AG09309 (cell line): ENCODE measurements around the gene ETNK2.

Source experiments
- DNase-seq: peaks from one replicate; pipeline ENCODE4 v3.0.0-alpha.2; 2010; ENCODE audit warnings: low read depth
- H3K4me3 ChIP-seq: 2 replicates; pipeline ENCODE4 v1.5.1; 2011; ENCODE audit warnings: mild to moderate bottlenecking, low read depth, low read length, moderate library complexity; ENCODE audit not compliant: control insufficient read depth
- TF ChIP-seq, protein P1 (sequence below): IDR thresholded peaks from 2 replicates; pipeline ENCODE4 v1.5.1; 2011; ENCODE audit warnings: mild to moderate bottlenecking, low read depth, low read length, inconsistent platforms; ENCODE audit not compliant: insufficient read depth, control insufficient read depth; ENCODE audit errors: missing control alignments

The ETNK2 gene

GRCh38 chr1:204149635-204150565 is 1.9 kb downstream of the ETNK2 start:
- no peak for DNase-seq
- no peak overlapping the region for H3K4me3 ChIP-seq
- TF ChIP-seq, protein P1, sequence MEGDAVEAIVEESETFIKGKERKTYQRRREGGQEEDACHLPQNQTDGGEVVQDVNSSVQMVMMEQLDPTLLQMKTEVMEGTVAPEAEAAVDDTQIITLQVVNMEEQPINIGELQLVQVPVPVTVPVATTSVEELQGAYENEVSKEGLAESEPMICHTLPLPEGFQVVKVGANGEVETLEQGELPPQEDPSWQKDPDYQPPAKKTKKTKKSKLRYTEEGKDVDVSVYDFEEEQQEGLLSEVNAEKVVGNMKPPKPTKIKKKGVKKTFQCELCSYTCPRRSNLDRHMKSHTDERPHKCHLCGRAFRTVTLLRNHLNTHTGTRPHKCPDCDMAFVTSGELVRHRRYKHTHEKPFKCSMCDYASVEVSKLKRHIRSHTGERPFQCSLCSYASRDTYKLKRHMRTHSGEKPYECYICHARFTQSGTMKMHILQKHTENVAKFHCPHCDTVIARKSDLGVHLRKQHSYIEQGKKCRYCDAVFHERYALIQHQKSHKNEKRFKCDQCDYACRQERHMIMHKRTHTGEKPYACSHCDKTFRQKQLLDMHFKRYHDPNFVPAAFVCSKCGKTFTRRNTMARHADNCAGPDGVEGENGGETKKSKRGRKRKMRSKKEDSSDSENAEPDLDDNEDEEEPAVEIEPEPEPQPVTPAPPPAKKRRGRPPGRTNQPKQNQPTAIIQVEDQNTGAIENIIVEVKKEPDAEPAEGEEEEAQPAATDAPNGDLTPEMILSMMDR, result no peak

DNA sequence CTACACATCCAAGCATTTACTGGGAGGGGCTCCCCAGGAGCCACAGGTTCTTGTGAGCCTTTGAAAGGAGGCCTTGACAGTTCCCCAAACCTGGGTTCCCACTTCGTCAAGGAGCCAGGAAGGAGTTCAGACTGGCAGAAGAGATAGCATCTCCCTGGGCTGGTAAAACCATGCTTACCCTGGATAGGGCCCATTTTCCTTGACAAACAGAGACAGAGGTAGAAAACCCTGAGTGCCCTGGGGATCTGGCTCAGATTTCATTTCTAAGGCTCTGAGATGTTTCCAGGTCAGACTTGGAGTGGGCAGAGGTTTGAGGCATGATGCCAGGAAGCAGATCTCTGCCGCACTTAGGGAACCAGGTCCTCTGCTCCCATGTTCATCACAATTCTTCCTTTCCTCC is 2.7 kb downstream of the ETNK2 start:
- TF ChIP-seq, protein P1, result no peak
- DNase-seq, result no peak
- H3K4me3 ChIP-seq, result no peak overlapping the region

- H3K4me3 ChIP-seq, result no peak overlapping the region
- DNase-seq, result no peak
- TF ChIP-seq, protein P1, result no peak
Measured at GRCh38 chr1:204147406-204148383, 4.1 kb downstream of the ETNK2 start.

GRCh38 chr1:204146965-204147364 is 4.9 kb downstream of the ETNK2 start:
- TF ChIP-seq, protein P1, result no peak
- DNase-seq, result no peak
- H3K4me3 ChIP-seq, result no peak overlapping the region

DNA sequence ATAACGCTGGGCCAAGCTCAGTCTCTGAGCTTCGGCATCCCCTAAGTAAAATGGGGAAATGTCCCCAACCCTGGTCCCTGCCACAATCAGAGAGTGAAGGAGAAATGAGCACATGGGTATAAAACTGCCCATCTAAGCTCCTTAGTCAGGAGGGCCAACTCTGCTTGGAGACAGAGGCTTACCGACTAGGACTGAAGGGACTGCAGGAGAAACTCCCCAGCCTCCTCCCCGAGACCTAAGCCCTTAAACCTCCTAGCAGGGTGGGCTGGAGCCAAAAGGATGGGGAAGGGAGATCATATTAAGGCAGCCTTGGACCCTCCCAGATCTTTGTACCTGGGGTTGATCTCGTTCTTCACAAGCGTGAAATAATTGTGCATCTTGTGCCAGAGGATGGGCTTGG is 5.5 kb downstream of the ETNK2 start:
- TF ChIP-seq, protein P1, result no peak
- no peak overlapping the region for H3K4me3 ChIP-seq
- DNase-seq, result no peak

DNA sequence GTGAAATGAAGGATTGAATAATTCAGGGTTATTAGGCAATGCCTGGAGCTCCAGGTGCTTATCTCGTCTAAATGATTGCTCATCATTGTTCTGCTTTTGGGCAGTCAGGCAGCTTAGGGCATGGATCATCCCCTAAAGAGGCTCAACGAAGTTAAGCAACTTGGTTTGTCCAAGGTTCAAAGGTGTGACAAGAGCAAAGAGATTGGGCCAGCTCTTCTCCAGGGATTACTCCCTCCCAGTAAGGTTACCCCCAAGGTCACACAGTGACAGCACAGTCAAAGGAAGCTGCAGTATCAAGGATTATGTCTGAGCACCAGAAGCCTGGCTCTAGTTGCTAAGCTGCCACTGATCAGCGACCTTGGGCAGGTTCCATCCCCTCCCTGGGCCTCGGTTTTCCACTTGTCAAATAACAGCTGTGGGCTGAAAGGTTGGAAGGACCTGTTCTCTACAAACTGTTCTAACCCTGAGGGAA is 6.8 kb downstream of the ETNK2 start:
- no peak overlapping the region for H3K4me3 ChIP-seq
- no peak for DNase-seq
- TF ChIP-seq, protein P1, result no peak
